ENCODE measurements around the gene TES. TPM values are rescaled to one million over a fixed set of nuclear protein-coding genes. Genes with fewer than 3 reads are reported as not detected.

TES gene
- polyA plus RNA-seq, 1 donor from 2014 or later, result 38.0 TPM

- TF ChIP-seq EP300 (conservative IDR thresholded peaks at IDR 0.05; ENCODE audit: poor library complexity, severe bottlenecking) (no peak), CTCF (IDR thresholded peaks at IDR 0.05; ENCODE audit: poor library complexity, severe bottlenecking) (no peak), POLR2AphosphoS5 (IDR thresholded peaks at IDR 0.05) (no peak), EZH2 (IDR thresholded peaks at IDR 0.05; ENCODE audit: borderline replicate concordance, insufficient read depth, low read length, poor library complexity, severe bottlenecking) (no peak)
- H3K9me3 ChIP-seq (ENCODE audit: low read length), result no peaks in the 10 kb centered on the region
Observed at GRCh38 chr7:116271161-116271913, 61.0 kb downstream of the TES start.

GRCh38 chr7:116271963-116272886, 61.9 kb downstream of the TES start:
- Histone ChIP-seq H3F3A (ENCODE audit: insufficient read depth, low read length, poor library complexity, severe bottlenecking) (no peaks in the 10 kb centered on the region), H3K4me2 (ENCODE audit: low read length) (no peak overlapping the region), H4K20me1 (ENCODE audit: insufficient read depth) (no peaks in the 10 kb centered on the region), H3K36me3 (ENCODE audit: insufficient read depth, low read length) (no peaks in the 10 kb centered on the region), H2AFZ (ENCODE audit: low read depth, low read length) (no peak overlapping the region), H3K9me3 (ENCODE audit: low read length) (no peaks in the 10 kb centered on the region), H3K4me3 (ENCODE audit: low read length) (no peak overlapping the region), H3K27me3 (ENCODE audit: insufficient read depth, low read depth, low read length) (no peaks in the 10 kb centered on the region), H3K79me2 (replicated peaks; ENCODE audit: insufficient read depth, low read length) (no peaks in the 10 kb centered on the region), H3K27ac (ENCODE audit: low read length) (no peak overlapping the region), H3K9ac (ENCODE audit: low read length) (no peak overlapping the region), H3K9me2 (ENCODE audit: insufficient read depth, low read length) (no peaks in the 10 kb centered on the region)
- no peak for TF ChIP-seq EZH2 (IDR thresholded peaks at IDR 0.05; ENCODE audit: borderline replicate concordance, insufficient read depth, low read length, poor library complexity, severe bottlenecking)
- TF ChIP-seq EP300 (conservative IDR thresholded peaks at IDR 0.05; ENCODE audit: poor library complexity, severe bottlenecking), result no peak
- TF ChIP-seq POLR2AphosphoS5 (IDR thresholded peaks at IDR 0.05), result no peak
- no peak for TF ChIP-seq CTCF (IDR thresholded peaks at IDR 0.05; ENCODE audit: poor library complexity, severe bottlenecking)
- no peak for TF ChIP-seq REST (IDR thresholded peaks at IDR 0.05; ENCODE audit: borderline replicate concordance)
- no peak for TF ChIP-seq TAF1 (IDR thresholded peaks at IDR 0.05; ENCODE audit: low read depth)
- no peak for TF ChIP-seq SMC3 (conservative IDR thresholded peaks at IDR 0.05; ENCODE audit: poor library complexity)
- no peak for TF ChIP-seq MXI1 (conservative IDR thresholded peaks at IDR 0.05; ENCODE audit: poor library complexity, severe bottlenecking)
- TF ChIP-seq RAD21 (conservative IDR thresholded peaks at IDR 0.05), result no peak

More at GRCh38 chr7:116271161-116271913, 61.0 kb downstream of the TES start:
- Histone ChIP-seq H4K20me1 (ENCODE audit: insufficient read depth) (no peaks in the 10 kb centered on the region), H3K79me2 (replicated peaks; ENCODE audit: insufficient read depth, low read length) (no peaks in the 10 kb centered on the region), H2AFZ (ENCODE audit: low read depth, low read length) (no peak overlapping the region), H3K4me3 (ENCODE audit: low read length) (no peak overlapping the region), H3K27me3 (ENCODE audit: insufficient read depth, low read depth, low read length) (no peaks in the 10 kb centered on the region), H3K27ac (ENCODE audit: low read length) (no peak overlapping the region), H3K4me2 (ENCODE audit: low read length) (no peak overlapping the region), H3K9me2 (ENCODE audit: insufficient read depth, low read length) (no peaks in the 10 kb centered on the region), H3K9ac (ENCODE audit: low read length) (no peak overlapping the region), H3F3A (ENCODE audit: insufficient read depth, low read length, poor library complexity, severe bottlenecking) (no peaks in the 10 kb centered on the region), H3K36me3 (ENCODE audit: insufficient read depth, low read length) (no peaks in the 10 kb centered on the region)

Data from neural cell (in vitro differentiated cells).